ENCODE measurements around the gene VPS45.

The VPS45 gene

DNA sequence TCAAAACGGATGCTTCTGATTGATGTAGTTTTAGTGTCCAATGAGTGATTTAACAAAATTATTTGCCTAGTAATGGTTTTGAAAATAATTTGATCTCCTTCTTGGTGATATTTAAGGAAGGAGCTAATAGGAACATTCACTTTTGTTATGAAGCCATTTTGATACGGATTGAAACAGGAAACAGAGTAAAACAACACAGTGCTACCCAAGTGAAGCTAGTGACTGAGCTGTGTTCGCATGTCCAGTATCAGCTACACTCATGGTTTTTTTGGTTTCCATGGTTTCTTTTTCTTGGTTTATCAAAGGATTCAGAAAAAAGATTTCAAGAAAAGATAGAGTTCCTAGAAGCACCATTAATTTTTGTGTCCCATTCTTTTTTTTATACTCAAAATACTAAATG lies 42.0 kb downstream of the VPS45 start:
- no peaks in the 10 kb centered on the region for H3K4me1 ChIP-seq
- no peaks in the 10 kb centered on the region; the same call in 1 of the 2 replicates for H3K36me3 ChIP-seq
- no peak overlapping the region for H3K4me3 ChIP-seq (ENCODE audit: low read depth, low read length)
- no peak for TF ChIP-seq CTCF (IDR thresholded peaks at IDR 0.05; ENCODE audit: low read depth, low read length)
- DNase-seq: no peak
- no peaks in the 10 kb centered on the region for H3K9me3 ChIP-seq
- H3K27me3 ChIP-seq: no peaks in the 10 kb centered on the region

- no peak overlapping the region for H3K4me3 ChIP-seq (ENCODE audit: low read depth, low read length)
- H3K4me1 ChIP-seq: no peaks in the 10 kb centered on the region
- DNase-seq: no peak
Measured at GRCh38 chr1:150110116-150110515, 42.5 kb downstream of the VPS45 start.

GRCh38 chr1:150111670-150112069 lies 44.1 kb downstream of the VPS45 start:
- Histone ChIP-seq H3K4me3 (ENCODE audit: low read depth, low read length) (no peak overlapping the region), H3K27me3 (no peaks in the 10 kb centered on the region), H3K4me1 (no peaks in the 10 kb centered on the region), H3K36me3 (no peaks in the 10 kb centered on the region; the same call in 1 of the 2 replicates), H3K9me3 (no peaks in the 10 kb centered on the region)
- no peak for TF ChIP-seq CTCF (IDR thresholded peaks at IDR 0.05; ENCODE audit: low read depth, low read length)
- DNase-seq: no peak

More at GRCh38 chr1:150110116-150110515, 42.5 kb downstream of the VPS45 start:
- no peaks in the 10 kb centered on the region for H3K9me3 ChIP-seq
- no peaks in the 10 kb centered on the region for H3K27me3 ChIP-seq
- H3K36me3 ChIP-seq: no peaks in the 10 kb centered on the region; the same call in 1 of the 2 replicates
- TF ChIP-seq CTCF (IDR thresholded peaks at IDR 0.05; ENCODE audit: low read depth, low read length): no peak

- H3K4me1 ChIP-seq: no peaks in the 10 kb centered on the region
- TF ChIP-seq CTCF (IDR thresholded peaks at IDR 0.05; ENCODE audit: low read depth, low read length): no peak
- DNase-seq: no peak
- H3K4me3 ChIP-seq (ENCODE audit: low read depth, low read length): no peak overlapping the region
- H3K27me3 ChIP-seq: no peaks in the 10 kb centered on the region
- H3K9me3 ChIP-seq: no peaks in the 10 kb centered on the region
- no peaks in the 10 kb centered on the region; the same call in 1 of the 2 replicates for H3K36me3 ChIP-seq
Measured at GRCh38 chr1:150115121-150115520, 47.5 kb downstream of the VPS45 start.

DNA sequence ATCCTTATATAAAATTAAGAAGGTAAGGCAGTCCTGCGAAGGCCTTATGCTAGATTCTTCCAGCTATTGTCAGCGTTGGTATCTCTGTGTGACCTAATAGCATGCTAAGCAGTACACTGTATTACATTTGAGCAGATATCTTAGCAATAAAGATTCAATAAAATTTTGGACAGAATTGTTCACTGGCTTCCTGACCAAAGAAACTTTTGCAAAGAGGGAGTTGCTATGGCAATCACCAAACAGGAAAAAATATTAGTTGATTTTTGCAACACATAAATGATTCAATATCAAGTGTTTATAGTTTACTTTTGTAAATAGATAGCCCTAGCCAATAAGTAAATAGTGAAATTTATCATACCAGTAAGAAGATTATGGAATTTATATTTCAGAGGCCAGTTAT lies 51.1 kb downstream of the VPS45 start:
- H3K4me1 ChIP-seq: no peaks in the 10 kb centered on the region
- no peaks in the 10 kb centered on the region for H3K9me3 ChIP-seq
- H3K36me3 ChIP-seq: no peaks in the 10 kb centered on the region
- no peak overlapping the region for H3K4me3 ChIP-seq (ENCODE audit: low read depth, low read length)
- no peak for TF ChIP-seq CTCF (IDR thresholded peaks at IDR 0.05; ENCODE audit: low read depth, low read length)
- H3K27me3 ChIP-seq: no peaks in the 10 kb centered on the region
- DNase-seq: no peak

- DNase-seq: no peak
- H3K36me3 ChIP-seq: no peaks in the 10 kb centered on the region
- H3K4me3 ChIP-seq (ENCODE audit: low read depth, low read length): no peak overlapping the region
- H3K4me1 ChIP-seq: no peaks in the 10 kb centered on the region
- H3K27me3 ChIP-seq: no peaks in the 10 kb centered on the region
- no peak for TF ChIP-seq CTCF (IDR thresholded peaks at IDR 0.05; ENCODE audit: low read depth, low read length)
- H3K9me3 ChIP-seq: no peaks in the 10 kb centered on the region
Measured at GRCh38 chr1:150121236-150121862, 53.8 kb downstream of the VPS45 start.

All from BE2C (cell line).